ENCODE data around the gene GLI1. TPM values are rescaled to one million over a fixed set of nuclear protein-coding genes. Genes with fewer than 3 reads are reported as not detected.
A peak's percentile ranks its signal among the peaks of the same experiment; 100 is the strongest.

Gene GLI1
- total RNA-seq, 2 donors from 2014 or later = 1.7 to 13.0 TPM

DNA sequence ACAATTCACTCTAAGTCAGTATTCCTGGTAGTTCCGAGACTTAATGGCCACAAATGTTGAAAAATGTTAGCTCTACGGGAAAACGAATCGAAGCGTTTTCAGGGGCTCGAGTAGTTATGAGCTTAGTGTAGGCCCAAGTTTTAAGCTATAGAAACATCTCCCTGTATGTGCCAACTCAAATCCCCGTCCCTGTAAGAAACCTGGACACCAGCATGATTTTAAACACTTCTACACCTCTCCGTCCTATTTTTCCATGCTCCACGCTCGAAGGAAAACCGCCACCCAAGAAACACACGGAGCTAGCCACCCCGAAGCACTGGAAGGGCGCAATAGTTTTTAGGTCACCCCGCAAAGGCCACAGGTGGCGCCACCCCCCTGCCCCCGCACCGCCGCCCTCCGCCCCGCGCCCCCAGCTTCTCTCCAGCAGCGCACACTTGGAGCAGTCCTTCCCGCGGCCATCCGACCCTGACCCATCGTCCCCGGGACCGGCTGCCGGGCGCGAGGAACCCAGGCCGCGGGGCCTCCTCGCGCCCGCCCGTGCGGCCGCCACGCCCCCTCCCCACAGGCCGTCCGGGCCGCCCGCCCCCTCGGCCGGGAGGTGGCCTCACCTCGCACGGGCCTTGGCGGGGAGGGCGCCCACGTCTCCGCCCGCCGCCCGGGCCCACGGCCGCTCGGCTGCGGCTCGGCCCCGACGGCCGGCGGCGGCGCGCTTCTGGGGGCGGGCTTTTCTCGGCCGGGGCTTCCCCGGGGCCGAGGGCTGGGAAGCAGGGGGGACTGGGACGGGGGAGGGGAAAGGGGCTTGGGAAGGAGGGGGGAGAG, 29.3 kb upstream of the GLI1 start:
- TF ChIP-seq, protein P1, sequence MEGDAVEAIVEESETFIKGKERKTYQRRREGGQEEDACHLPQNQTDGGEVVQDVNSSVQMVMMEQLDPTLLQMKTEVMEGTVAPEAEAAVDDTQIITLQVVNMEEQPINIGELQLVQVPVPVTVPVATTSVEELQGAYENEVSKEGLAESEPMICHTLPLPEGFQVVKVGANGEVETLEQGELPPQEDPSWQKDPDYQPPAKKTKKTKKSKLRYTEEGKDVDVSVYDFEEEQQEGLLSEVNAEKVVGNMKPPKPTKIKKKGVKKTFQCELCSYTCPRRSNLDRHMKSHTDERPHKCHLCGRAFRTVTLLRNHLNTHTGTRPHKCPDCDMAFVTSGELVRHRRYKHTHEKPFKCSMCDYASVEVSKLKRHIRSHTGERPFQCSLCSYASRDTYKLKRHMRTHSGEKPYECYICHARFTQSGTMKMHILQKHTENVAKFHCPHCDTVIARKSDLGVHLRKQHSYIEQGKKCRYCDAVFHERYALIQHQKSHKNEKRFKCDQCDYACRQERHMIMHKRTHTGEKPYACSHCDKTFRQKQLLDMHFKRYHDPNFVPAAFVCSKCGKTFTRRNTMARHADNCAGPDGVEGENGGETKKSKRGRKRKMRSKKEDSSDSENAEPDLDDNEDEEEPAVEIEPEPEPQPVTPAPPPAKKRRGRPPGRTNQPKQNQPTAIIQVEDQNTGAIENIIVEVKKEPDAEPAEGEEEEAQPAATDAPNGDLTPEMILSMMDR (IDR thresholded peaks at IDR 0.05) = no peak
- peak; percentile 23 for ATAC-seq (ENCODE audit: insufficient number of reproducible peaks, low FRiP score, low read depth)
- H3K36me3 ChIP-seq = no peaks in the 10 kb centered on the region
- no peak for DNase-seq (ENCODE audit: low spot score)
- H3K9me3 ChIP-seq = no peaks in the 10 kb centered on the region
- H3K4me1 ChIP-seq (ENCODE audit: control insufficient read depth in 1 of 2, low read depth in 2 of 2) = peaks cover 3 to 14% of the 10 kb centered on the region in 2 donors
- peak overlapping the region; percentile 78 for H3K4me3 ChIP-seq
- H3K27ac ChIP-seq = peak overlapping the region; percentile 91
- no peaks in the 10 kb centered on the region for H3K27me3 ChIP-seq (replicated peaks; ENCODE audit: insufficient read depth)

DNA sequence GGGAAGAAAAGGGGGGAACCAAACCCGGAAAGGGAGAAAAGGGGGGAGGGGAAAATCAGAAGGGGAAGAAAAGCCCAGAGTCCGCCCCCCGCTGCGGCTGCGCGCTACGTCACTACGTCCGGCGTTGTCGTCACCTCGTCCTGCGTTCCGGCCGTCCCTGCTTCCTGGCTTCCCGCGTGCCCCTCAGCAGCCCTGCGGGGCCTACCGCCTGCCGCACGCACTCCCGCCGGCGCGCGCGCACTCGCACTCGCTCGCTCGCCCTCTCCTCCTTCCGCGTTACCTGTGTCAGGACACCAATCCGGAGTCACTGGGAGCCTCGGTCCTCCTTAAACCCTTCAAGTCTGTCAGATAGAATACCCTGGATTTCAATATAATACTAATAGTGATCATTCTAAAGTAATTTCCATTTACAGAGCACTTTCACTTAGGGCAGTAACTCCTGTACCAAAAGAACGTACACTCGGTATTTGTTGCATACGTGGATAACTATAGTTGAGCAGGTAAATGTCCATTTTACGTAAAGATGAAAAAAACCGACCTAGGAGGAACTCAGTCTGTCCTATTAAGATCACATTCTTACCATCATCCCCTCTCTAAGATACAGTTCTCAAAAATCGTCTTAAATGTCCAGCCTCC, 28.5 kb upstream of the GLI1 start, which contains the start of gene R3HDM2:
TSS of gene R3HDM2 (minus strand) at position 113 of the 636 bp plus-strand sequence. CDS start 120,615 bp downstream, outside the sequence.
- TF ChIP-seq, protein P1 (IDR thresholded peaks at IDR 0.05) = no peak
- peak within 1 kb of the TSS; percentile 78 for H3K4me3 ChIP-seq
- H3K36me3 ChIP-seq = no peaks in the 10 kb centered on the region
- peaks cover 3 to 14% of the 10 kb centered on the region in 2 donors for H3K4me1 ChIP-seq (ENCODE audit: control insufficient read depth in 1 of 2, low read depth in 2 of 2)
- peak; percentile 75 for DNase-seq (ENCODE audit: low spot score)
- H3K9me3 ChIP-seq = no peaks in the 10 kb centered on the region
- peak within 1 kb of the TSS; percentile 91 for H3K27ac ChIP-seq
- H3K27me3 ChIP-seq (replicated peaks; ENCODE audit: insufficient read depth) = no peaks in the 10 kb centered on the region
- peak; percentile 96 for ATAC-seq (ENCODE audit: insufficient number of reproducible peaks, low FRiP score, low read depth)

DNA sequence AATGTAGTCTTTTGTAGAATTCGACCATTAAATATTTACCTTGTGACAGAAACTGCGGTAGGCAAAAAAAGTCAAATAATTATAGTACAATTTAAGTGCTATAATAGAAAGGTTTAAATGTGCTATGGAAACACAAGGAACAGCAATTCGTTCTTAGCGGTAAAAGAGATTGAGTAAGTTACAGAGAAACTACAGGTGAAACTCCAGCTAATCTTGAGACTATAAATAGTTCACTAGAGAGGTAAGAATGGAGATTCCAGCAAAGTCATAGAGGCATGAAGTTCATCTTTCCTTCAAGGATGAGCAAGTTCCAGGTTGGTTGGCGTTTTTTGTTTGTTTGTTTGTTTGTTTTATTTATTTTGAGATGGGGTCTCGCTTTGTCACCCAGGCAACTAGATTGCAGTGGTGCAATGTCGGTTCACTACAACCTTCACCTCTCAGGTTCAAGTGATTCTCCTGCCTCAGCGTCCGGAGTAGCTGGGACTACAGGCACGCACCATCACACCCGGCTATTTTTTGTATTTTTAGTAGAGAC, 27.9 kb upstream of the GLI1 start:
- no peak for ATAC-seq (ENCODE audit: insufficient number of reproducible peaks, low FRiP score, low read depth)
- H3K36me3 ChIP-seq = no peaks in the 10 kb centered on the region
- peak overlapping the region; percentile 91 for H3K27ac ChIP-seq
- H3K4me3 ChIP-seq = peak overlapping the region; percentile 78
- H3K27me3 ChIP-seq (replicated peaks; ENCODE audit: insufficient read depth) = no peaks in the 10 kb centered on the region
- peaks cover 3 to 14% of the 10 kb centered on the region in 2 donors for H3K4me1 ChIP-seq (ENCODE audit: control insufficient read depth in 1 of 2, low read depth in 2 of 2)
- DNase-seq (ENCODE audit: low spot score) = no peak
- TF ChIP-seq, protein P1 (IDR thresholded peaks at IDR 0.05) = no peak
- H3K9me3 ChIP-seq = no peaks in the 10 kb centered on the region

DNA sequence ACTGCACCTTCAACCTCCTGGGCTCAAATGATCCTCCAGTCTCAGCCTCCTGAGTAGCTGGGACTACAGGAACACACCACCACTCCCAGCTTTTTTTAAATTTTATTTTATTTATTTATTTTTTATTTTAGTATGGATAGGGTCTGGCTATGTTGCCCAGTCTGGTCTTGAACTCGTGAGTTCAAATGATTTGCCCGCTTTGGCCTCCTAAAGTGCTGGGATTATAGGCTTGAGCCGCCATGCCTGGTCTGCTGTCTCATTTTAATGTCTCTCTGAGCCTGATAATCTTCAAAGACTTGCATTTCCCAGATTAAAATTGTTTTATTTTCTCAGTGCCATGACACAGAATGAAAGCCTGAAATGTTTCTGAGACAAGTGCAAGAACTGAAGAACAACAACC, 26.2 kb upstream of the GLI1 start:
- Histone ChIP-seq H3K36me3 (no peaks in the 10 kb centered on the region), H3K4me1 (ENCODE audit: control insufficient read depth in 1 of 2, low read depth in 2 of 2) (peaks cover 3 to 14% of the 10 kb centered on the region in 2 donors), H3K27ac (no peak overlapping the region), H3K9me3 (no peaks in the 10 kb centered on the region), H3K4me3 (no peak overlapping the region), H3K27me3 (replicated peaks; ENCODE audit: insufficient read depth) (no peaks in the 10 kb centered on the region)
- TF ChIP-seq, protein P1 (IDR thresholded peaks at IDR 0.05) = no peak
- DNase-seq (ENCODE audit: low spot score) (no peak), ATAC-seq (ENCODE audit: insufficient number of reproducible peaks, low FRiP score, low read depth) (no peak)

Measured in thoracic aorta (tissue), 2 donors.